ENCODE measurements around the gene AAMP. TPM values are rescaled to one million over a fixed set of nuclear protein-coding genes. Genes with fewer than 3 reads are reported as not detected.
A peak's percentile ranks its signal among the peaks of the same experiment; 100 is the strongest.

Gene AAMP
- total RNA-seq, 6 experiments from 2014 or later, result 71.6 to 91.3 (median 80.4) TPM

- peaks cover 39% of the 10 kb centered on the region for H3K4me1 Mint-ChIP-seq (ENCODE audit: low read depth)
- 0 out of 2 replicates have a peak overlapping the region, but pooled peaks have one; percentile 0 for H3K27ac Mint-ChIP-seq
- no peak overlapping the region for H3K4me3 Mint-ChIP-seq
- DNase-seq, result no peak
- H3K9me3 Mint-ChIP-seq, result no peaks in the 10 kb centered on the region
- TF ChIP-seq CTCF (IDR thresholded peaks at IDR 0.05), result no peak
- H3K36me3 Mint-ChIP-seq (ENCODE audit: low read depth), result peaks cover 4% of the 10 kb centered on the region; the same call in 1 of the 2 replicates
- no peaks in the 10 kb centered on the region; the same call in none of the 2 replicates for H3K27me3 Mint-ChIP-seq (ENCODE audit: insufficient read depth)
These were observed 10.4 kb upstream of the AAMP start for GRCh38 chr2:218280260-218280870.

GRCh38 chr2:218278531-218279360, 8.8 kb upstream of the AAMP start:
- no peak overlapping the region for H3K27ac Mint-ChIP-seq
- H3K4me1 Mint-ChIP-seq (ENCODE audit: low read depth), result peaks cover 26% of the 10 kb centered on the region
- H3K4me3 Mint-ChIP-seq, result no peak overlapping the region
- DNase-seq, result no peak
- TF ChIP-seq CTCF (IDR thresholded peaks at IDR 0.05), result no peak
- H3K27me3 Mint-ChIP-seq (ENCODE audit: insufficient read depth), result no peaks in the 10 kb centered on the region; the same call in none of the 2 replicates
- H3K36me3 Mint-ChIP-seq (ENCODE audit: low read depth), result peaks cover 6% of the 10 kb centered on the region; the same call in 1 of the 2 replicates
- H3K9me3 Mint-ChIP-seq, result no peaks in the 10 kb centered on the region

GRCh38 chr2:218277921-218278320, 8.0 kb upstream of the AAMP start:
- Mint-ChIP-seq H3K4me3 (no peak overlapping the region), H3K4me1 (ENCODE audit: low read depth) (peaks cover 23% of the 10 kb centered on the region), H3K36me3 (ENCODE audit: low read depth) (peaks cover 8% of the 10 kb centered on the region; the same call in 1 of the 2 replicates), H3K27me3 (ENCODE audit: insufficient read depth) (no peaks in the 10 kb centered on the region; the same call in none of the 2 replicates), H3K27ac (no peak overlapping the region), H3K9me3 (no peaks in the 10 kb centered on the region)
- DNase-seq, result no peak
- TF ChIP-seq CTCF (IDR thresholded peaks at IDR 0.05), result no peak

GRCh38 chr2:218276986-218277755, 7.2 kb upstream of the AAMP start:
- Mint-ChIP-seq H3K36me3 (ENCODE audit: low read depth) (peaks cover 8% of the 10 kb centered on the region; the same call in 1 of the 2 replicates), H3K27ac (no peak overlapping the region), H3K4me3 (no peak overlapping the region), H3K4me1 (ENCODE audit: low read depth) (peaks cover 23% of the 10 kb centered on the region), H3K27me3 (ENCODE audit: insufficient read depth) (peaks cover under 1% of the 10 kb centered on the region), H3K9me3 (no peaks in the 10 kb centered on the region)
- DNase-seq, result no peak
- peak; percentile 25 for TF ChIP-seq CTCF (IDR thresholded peaks at IDR 0.05)

GRCh38 chr2:218275371-218276072, 5.6 kb upstream of the AAMP start:
- H3K9me3 Mint-ChIP-seq, result no peaks in the 10 kb centered on the region
- DNase-seq, result no peak
- no peak for TF ChIP-seq CTCF (IDR thresholded peaks at IDR 0.05)
- H3K4me3 Mint-ChIP-seq, result no peak overlapping the region
- H3K4me1 Mint-ChIP-seq (ENCODE audit: low read depth), result peaks cover 28% of the 10 kb centered on the region
- H3K27ac Mint-ChIP-seq, result no peak overlapping the region
- peaks cover 4% of the 10 kb centered on the region; the same call in 1 of the 2 replicates for H3K36me3 Mint-ChIP-seq (ENCODE audit: low read depth)
- H3K27me3 Mint-ChIP-seq (ENCODE audit: insufficient read depth), result peaks cover 3% of the 10 kb centered on the region

Data from HFFc6 (cell line).